Gastrocnemius medialis (tissue), 4 donors: ENCODE results near the gene RNF224.

Experiments
- POLR2A ChIP-seq, 2 donors: fragments of 450-650 bp; IDR thresholded peaks; one replicate each; pipeline ENCODE4 v1.6.1; 2017; ENCODE audit warnings: antibody characterized with exemption in 2 of 2, mild to moderate bottlenecking in 2 of 2, moderate library complexity in 2 of 2
- TF ChIP-seq, protein P1 (sequence below), 5 experiments: fragments of 450-650 bp in 3 of 5; fragments of 200-600 bp in 2 of 5; sonication (generic) in 2 of 5; IDR thresholded peaks in 4 of 5; conservative IDR thresholded peaks in 1 of 5; 1 replicate in 4 of 5; 2 replicates in 1 of 5; pipeline ENCODE4 v1.5.1; 2016 to 2019; ENCODE audit warnings: antibody characterized with exemption in 5 of 5, mild to moderate bottlenecking in 3 of 5, moderate library complexity in 3 of 5

DNA sequence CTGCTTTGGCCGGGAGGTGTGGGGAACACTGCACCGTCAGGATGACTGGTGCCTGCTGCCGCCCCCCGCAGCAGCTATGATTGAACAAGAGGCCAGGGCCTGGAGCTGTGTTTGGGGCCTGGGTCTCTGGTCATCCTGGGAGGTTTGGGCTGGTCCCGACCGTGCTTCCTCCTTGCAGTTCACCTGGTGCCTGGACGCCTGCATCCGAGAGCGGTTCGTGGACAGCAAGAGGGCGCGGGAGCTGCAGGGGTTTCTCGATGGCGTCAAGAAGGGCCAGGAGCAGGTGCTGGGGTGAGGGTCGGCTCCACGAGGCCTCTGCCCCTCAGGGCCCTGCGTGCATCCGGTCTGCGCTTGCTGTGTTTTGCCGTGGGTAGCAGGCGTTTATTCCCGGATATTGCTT lies 36.8 kb downstream of the RNF224 start:
- TF ChIP-seq, protein P1, sequence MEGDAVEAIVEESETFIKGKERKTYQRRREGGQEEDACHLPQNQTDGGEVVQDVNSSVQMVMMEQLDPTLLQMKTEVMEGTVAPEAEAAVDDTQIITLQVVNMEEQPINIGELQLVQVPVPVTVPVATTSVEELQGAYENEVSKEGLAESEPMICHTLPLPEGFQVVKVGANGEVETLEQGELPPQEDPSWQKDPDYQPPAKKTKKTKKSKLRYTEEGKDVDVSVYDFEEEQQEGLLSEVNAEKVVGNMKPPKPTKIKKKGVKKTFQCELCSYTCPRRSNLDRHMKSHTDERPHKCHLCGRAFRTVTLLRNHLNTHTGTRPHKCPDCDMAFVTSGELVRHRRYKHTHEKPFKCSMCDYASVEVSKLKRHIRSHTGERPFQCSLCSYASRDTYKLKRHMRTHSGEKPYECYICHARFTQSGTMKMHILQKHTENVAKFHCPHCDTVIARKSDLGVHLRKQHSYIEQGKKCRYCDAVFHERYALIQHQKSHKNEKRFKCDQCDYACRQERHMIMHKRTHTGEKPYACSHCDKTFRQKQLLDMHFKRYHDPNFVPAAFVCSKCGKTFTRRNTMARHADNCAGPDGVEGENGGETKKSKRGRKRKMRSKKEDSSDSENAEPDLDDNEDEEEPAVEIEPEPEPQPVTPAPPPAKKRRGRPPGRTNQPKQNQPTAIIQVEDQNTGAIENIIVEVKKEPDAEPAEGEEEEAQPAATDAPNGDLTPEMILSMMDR (IDR thresholded peaks at IDR 0.05 in 4 of 5, conservative IDR thresholded peaks at IDR 0.05 in 1 of 5) = no peak
- no peak for TF ChIP-seq POLR2A (IDR thresholded peaks at IDR 0.05)
